Cerebellar cortex (tissue), 1 donor: ENCODE data around the gene CACTIN.

Experiments used
- DNase-seq: peaks from one replicate; pipeline ENCODE4 v3.0.0-alpha.2; 2015; ENCODE audit warnings: low spot score

CACTIN gene

GRCh38 chr19:3609779-3610719, 16.5 kb downstream of the CACTIN start:
- no peak for DNase-seq

- no peak for DNase-seq
These were observed 17.8 kb downstream of the CACTIN start for GRCh38 chr19:3608750-3609322.

DNA sequence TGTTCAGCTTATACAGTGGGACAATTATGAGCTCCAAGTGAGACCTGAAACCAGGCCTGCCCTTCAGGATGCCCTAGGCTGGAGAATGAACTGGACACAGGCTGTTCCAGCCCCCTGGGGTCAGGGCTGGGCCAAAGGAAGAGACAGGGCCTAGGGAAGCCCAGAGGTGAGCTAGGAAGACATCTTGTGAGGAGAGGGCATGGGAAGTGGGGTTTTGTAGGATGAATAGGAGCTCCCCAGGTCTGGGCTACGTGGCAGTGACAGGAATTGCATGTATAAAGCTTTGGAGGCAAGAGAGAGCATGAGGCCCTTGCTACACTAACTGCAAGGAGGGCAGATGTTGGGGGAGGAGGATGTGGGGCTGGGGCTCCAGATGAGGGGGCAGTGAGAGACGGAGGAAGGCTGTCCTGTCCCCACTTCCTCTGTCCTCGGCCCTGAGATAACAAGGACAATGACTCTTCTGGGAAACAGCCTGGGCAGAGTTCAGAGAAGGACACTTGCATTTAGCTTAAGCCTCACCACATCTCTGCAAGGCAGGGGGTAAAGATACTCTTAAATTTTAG, 18.4 kb downstream of the CACTIN start:
- DNase-seq = no peak

DNA sequence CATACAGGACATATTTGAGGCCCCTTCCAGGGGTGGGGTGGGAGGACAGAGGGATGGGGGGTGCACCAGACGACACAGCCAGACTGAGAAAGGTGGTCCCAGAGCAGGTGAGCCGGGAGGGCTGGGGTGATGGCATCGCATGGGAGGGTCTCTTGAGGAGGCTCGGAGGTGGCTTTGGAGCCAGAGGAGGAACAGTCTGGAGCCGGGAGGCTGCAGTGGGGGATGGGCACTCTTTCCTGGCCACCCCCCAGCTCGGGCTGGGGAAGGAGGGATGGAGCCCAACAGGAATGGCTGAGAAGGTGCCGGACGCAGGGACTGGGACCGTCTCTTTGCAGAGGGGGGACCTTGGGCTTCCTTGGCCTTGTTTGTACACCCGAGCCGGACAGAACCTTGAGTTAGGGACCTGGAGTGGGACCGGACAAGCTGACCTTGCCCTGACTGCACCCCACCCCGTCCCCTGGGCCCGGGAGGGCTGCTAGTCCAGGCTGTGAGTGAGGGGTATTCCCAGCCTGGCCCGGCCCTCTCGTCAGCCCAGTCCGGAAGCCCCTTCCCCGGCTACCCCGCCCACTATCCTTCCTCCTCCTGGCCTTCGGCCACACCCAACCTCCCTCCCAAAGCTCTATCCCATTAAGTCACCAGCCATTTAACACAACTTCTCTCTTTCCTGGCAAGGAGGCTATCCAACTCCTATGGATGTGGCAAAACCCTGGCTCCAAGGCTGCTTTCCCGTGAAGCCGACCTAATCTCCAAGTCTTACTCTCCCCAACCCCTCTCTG, 19.1 kb downstream of the CACTIN start:
- peak; percentile 65 for DNase-seq

GRCh38 chr19:3606690-3607289, 19.8 kb downstream of the CACTIN start, which contains the start of gene TBXA2R:
TBXA2R (minus strand) TSS chr19:3606875; CDS start chr19:3600634, 6,241 bp downstream.
- peak; percentile 28 for DNase-seq

GRCh38 chr19:3606174-3606689, 20.4 kb downstream of the CACTIN start:
- DNase-seq = no peak

DNA sequence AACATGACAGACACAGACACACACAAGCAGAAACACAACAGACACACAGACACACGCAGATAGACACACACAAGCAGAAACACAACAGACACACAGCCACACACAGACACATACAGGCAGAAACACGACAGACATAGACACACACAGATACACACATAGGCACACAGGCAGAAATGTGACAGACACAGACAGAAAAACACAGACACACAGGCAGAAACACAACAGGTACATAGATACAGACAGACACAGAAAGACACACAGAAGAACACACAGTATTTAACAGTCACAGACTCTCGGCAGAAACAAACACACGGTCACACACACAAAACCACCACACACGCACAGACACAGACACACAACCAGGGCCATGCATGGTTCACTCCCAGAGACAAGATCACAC, 20.8 kb downstream of the CACTIN start:
- no peak for DNase-seq

- no peak for DNase-seq
These were observed 21.2 kb downstream of the CACTIN start for GRCh38 chr19:3605361-3605760.

DNA sequence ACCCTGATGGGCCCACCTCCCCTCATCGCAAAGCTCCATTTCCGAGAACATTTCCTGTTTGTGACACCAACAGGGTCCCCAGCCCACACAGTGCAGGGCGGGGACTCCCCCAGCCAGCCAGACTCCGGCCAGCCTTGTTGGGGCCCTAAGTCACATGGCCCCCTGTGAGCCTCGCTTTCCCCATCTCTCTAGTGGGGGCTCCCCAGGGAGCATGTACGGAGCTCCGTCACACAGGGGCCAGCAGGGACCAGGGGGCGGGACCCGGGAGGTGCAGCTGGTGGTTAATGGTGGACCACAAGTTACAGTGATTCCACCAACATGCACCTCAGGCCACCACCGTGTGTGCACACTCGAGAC, 21.6 kb downstream of the CACTIN start:
- DNase-seq = no peak

- no peak for DNase-seq
These were observed 22.2 kb downstream of the CACTIN start for GRCh38 chr19:3604227-3604986.

DNA sequence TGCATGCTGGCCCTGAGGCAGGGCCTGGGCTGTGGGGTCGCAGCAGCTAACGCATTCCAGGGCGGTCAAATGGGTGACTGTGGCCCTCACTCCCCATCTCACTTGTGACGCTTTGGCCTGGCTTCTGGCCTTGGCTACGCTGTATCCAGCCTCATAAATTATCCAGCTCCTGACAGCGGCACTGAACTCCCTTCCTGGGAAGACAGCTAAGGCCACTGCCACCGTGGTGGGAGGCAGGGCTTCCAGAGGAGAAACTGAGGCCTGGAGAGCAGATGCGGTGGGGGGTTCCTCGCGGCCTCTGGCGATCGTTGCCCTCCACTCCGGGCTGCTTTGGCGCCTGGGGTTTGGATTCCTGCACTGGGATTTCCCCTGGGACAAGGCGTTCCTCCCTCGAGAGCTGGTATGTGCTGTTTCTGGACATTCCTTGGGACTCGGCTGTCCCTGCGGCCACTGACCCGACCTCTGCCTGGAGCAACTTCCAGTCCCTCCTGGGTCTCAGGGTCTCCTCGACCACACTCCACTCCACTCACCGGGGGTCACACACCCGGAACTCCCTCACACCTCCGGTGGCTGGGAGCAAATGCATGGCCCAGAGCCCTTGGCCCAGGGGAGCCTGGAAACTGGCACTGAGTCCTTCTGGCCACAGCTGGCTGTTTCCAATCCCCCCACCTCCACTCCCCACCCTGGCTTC, 23.3 kb downstream of the CACTIN start:
- DNase-seq = no peak

DNA sequence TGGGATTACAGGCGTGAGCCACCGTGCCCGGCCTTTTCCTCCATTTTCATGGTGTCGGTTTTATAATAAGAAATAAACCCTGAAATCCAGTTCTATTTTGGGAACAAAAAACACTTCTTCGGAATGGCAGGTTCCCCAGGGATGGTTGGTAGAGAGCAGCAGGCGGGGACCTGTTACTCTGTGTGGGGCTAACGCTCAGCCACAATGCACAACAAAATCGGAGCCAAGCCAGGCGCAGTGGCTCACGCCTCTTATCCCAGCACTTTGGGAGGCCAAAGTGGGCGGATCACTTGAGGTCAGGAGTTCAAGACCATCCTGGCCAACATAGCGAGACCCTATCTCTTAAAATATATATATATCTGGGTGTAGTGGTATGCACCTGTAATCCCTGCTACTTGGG, 25.6 kb downstream of the CACTIN start:
- DNase-seq = no peak

- no peak for DNase-seq
These were observed 26.8 kb downstream of the CACTIN start for GRCh38 chr19:3599776-3600187.

GRCh38 chr19:3595521-3596061, 31.0 kb downstream of the CACTIN start:
- DNase-seq = no peak

GRCh38 chr19:3593156-3593555, 33.4 kb downstream of the CACTIN start:
- no peak for DNase-seq

DNA sequence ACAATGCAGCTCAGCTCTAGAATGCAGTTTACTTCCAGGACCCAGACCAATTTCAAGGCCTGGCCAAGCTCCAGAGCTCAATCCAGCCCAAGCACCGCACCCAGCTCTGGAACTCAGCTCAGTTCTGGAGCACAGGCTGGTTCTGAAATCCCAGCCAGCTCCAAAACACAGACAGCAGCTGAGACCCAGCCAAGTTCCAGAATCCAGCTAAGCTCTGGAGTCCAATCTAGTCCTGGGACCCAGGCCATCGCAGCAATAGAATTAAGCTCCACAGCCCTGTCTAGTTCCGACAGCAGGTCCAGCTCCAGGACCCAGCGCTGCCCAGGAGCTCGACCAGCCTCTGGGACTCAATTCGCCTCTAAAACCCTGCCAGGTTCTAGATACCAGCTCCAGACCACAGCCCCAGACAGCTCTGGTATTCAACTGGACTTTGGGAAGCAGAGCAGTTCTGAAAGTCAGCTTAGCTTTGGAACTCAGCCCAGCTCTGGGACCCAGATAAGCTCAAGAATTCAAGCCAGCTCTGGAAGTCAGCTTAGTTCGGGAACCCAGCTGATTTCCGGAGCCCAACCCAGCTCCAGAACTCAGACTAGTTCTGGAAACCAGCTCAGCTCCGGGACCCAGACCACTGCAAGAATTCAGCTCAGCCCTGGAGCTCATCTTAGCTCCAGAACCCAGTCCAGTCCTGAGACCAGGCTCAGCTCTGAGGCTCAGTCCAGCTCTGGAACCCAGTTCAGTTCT, 34.5 kb downstream of the CACTIN start:
- DNase-seq = no peak

- no peak for DNase-seq
These were observed 35.5 kb downstream of the CACTIN start for GRCh38 chr19:3590991-3591659.

GRCh38 chr19:3589949-3590348, 36.6 kb downstream of the CACTIN start:
- DNase-seq = no peak

DNA sequence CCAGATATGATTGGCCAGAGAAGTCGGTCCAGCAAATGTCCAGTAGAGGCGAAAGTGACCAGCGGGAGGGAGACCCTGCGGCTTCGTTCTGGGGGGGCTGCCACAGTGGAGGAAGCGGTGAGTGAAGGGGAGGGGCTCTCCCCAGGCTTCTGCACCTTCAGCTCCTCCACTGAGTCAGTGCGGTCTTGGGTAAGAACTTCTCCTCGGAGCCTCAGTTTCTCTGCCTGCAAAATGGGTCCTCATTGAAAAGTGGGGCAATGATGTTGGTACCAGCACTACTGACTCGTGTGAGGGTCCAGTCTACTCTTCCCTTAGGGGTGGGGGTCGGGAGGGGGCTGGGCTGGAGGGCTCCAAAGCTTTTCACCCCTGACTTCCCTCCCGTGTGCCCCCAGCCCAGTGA, 37.2 kb downstream of the CACTIN start:
- DNase-seq = no peak
